GM18519 (cell line): ENCODE results near the gene FUT1.
"Not testable (repeated sequence)": the region's sequence is repeated elsewhere in the genome, so short reads cannot be mapped to it uniquely, and the experiment has no call there.

ENCODE experiments used
- ATAC-seq: cut with Tn5 transposase; IDR thresholded peaks from one replicate; pipeline ENCODE4 v1.9.1; 2021; ENCODE audit warnings: mild to moderate bottlenecking, moderate library complexity; ENCODE audit not compliant: unreplicated experiment, low FRiP score

Gene FUT1

DNA sequence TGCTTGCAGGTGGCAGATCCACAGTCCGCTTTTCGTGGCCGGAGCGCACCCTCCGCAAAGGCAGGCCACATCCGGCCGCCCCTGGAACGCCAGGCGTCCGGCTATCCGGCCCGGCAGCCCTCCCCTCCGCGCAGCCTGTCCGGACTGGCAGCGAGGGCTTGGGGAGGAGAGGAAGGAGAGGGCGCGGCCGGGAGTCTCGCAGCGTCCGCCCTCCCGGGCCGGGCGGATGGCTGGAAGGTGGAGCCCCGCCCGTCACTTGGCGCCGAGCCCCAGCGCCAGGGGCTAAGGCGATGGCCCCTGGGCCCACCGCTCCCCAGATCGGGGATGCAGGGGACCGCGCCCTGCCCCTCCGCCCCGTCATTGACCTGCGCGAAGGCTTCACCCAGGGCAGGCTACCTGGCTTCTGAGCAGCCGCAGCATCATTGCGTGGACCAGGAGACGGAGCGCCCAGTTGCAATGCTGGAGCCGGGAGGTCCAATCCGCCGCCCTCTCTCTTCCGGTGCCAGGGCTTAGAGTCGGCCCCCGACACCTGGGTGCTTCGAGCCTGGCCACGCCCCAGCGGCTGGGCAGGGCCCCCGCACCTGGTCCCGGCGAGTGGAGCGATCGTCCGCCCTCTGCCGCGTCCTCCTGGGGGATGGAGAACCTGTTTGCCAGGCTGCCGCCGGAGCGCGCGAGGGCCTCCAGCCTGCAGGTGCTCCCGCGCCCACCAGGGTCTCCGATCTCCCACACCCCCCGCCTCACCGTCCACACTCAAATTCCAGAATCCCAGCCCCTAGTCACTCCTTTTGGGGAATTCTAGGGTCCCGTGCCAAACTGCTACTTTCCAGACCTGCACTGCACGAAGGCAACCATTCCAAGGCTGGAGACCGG is at the start of gene FUT1:
FUT1 (minus strand) TSS at position 146 of the 870 bp plus-strand sequence. CDS start 1,360 bp downstream, outside the sequence.
- ATAC-seq = no peak

DNA sequence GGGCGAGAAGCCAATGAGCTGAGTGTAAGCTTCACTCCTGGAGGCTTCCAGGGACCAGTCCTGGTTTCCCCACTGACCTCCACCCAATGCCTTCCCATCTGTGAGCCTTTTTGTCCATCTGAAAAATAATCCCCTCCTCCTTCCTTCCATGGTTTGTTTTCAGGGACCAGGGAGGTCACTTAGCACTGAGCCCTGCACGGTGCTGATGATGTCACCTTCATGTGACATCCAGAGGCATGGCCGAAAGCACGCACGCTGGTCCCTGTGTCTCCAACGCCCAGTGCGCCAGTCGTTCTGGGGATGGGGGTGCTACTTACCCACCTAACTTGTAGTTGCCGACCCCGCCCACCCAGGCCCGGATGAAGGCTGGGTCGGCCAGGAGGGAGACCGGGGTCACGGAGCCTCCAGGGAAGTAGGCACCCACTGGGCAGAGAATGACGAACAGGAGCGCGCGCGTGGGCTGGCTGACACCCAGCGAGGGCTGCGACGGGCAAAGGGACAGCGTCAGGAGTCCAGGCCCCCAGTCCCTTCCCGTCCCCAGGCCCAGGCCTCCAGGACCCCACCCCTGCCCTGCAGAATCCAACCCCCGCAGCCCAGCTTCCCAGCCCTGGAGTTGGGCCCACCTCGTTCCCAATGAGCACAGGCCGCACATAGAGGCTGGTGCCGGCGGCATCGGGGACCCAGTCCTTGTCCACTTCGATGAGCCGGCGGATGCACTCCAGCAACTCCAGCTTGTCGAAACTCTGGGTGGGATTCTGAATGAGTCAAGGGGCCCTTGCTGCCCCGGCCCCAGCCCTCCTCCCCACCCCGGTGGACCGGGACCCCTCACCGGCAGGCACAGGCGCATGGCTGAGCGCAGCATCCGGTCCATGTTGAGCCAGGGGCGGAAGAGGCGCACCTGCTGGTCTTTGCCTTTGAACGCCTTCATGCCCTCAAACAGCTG is 47.2 kb upstream of the FUT1 start:
- ATAC-seq = no peak

DNA sequence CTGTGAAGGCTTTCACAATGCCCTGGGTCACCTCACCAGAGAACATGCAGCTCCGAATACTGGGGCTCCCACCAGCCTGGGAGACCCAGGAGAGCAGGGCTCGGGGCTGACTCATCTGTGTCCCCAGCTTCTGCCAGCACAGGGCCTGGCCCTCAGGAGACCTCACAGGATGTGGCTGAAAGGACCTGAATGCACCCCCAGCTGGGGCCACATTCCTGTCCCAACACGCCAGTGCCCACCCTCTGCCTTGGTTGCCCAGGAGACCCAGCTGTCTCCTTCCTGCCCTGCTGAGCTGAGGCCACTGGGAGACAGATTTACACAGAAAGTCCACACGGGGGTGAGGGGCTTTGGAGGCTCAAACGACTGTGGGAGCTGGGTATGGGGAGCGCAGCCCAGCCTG is 46.5 kb upstream of the FUT1 start:
- ATAC-seq = no peak

DNA sequence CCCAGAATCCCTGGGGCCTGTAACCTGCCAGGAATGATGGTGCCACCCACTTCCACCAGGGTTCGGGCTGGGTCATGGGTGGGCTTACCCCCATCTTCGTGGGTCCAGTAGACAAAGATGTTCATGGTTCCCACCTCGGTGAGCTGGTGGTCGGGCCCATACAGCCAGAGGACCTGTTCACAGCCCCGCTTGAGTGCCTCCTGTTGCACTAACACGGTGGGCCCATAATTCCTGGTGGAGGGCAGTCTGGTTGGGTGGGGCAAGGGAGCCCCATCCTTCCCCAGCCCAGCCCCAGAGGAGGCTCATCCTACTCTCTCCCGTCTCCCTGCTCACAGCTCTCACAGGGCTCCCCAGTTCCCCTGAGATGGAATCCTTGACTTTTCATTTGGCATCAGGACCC is 44.7 kb upstream of the FUT1 start:
- ATAC-seq = no peak

DNA sequence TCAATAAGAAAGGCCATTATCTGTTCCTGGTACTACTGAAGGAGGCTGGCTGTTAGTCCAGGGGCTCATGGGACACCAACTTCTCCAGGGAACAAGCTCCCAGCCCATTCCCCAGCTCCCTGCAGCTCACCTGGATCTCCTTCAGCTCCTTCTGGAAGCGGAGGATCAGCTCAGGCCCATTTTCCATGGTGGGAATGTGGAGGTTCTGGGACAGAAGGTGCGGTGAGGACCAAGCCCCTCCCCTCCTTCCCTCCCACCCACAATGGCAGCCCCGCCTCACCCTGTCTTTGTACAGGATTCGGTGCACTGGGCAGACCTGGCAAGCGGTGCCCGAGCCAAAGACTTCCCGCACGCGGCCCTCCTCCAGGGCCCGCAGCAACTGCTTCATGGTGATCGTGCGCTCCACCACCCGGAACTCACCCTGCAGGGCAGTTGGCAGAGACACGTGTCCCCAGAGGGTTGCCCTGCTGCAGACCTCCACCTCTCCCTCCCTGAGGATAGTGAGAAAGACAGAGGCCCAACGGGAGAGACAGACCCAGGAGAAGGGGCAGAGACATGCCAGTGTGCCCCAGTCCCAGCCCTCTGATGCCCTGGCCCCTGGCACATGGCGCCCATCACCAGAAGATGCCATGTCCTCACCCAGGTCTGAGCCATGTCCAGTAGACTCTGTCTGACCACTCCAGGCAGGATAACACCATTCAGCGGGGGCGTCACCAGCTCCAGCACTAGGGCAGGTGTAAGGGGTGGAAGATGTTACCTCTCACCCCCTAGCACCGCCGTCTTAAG is 44.0 kb upstream of the FUT1 start:
- no peak for ATAC-seq

DNA sequence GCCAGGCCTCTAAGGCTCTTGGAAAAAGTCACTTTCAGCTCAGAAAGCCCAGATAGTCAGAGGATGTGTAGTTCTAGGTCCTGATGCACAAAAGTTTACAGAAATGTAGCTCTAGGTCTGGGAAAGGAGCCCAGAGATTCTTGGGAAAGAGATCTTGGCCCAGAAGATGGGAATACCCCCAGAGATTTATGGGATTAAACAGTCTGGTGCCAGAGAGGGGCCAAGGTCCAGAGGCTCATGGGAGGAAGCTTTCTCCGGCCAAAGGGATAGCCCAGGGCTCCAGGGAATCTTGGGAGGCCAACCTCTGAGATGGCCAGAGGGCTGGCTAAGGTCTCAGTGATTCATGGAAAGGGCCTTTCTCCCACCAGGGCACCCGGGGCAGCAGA is 43.2 kb upstream of the FUT1 start:
- ATAC-seq = no peak

DNA sequence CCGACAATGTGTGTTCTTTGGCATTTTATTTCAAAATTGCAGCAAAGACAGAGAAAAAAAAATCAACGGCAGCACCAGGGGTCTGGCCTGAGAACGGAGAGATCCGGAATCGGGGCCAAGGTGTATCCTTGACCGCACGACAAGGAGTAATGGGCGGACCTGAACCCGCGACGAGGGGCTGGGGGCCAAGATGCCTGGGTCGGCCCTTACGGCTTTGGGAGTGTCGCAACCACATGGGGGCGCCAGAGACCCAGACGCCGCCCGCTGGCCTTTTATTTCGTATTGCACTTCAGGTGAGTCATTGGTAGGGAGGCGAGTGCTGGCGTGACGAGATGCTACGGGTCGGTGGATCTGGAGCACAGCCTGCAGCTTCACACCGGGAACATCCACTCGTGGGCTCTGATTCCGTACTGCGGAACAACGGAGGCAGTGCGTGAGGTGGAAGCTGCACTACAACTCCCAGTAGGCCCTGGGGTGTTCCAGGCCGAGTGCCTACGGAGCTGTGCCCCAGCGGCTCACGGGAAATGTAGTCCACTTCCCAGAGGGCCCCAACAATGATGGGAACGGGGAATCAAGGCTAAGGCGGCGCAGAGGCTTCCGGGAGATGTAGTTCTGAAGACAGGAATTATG is 42.7 kb upstream of the FUT1 start:
- no peak for ATAC-seq

DNA sequence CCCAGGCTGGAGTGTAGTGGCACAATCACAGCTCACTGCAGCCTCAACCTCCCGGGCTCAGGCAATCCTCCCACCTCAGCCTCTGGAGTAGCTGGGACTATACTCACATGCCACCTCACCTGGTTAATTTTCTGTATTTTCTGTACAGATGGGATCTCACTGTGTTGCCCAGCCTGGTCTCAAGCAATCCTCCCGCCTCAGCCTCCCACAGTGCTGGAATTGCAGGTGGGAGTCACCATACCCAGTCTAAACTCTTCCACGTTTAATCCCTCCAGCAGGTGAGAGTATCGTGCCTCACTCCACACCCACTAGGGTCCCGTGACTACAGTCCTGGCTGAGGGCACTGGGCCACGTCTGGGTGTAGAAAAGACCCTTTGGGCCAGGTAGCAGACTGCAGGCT is 41.9 kb upstream of the FUT1 start:
- no peak for ATAC-seq

DNA sequence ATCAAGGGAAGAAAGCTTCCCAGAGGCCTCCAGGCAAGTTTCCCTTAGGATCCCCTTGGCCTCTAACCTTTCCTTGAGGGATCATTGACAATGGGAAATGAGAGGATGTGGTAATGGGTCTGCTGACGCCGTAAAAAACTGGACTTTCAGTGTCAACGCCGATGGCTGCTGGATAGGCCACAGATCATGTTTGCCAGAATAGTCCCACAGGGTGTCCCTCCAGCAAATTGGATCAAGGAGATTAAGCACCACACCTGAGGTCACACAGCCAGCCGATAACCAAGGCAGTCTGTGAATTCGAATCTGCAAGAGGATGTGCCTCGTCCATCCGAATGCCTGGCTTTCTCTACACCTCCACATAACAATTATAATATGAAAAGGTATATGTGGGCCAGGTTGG is 40.8 kb upstream of the FUT1 start:
- no peak for ATAC-seq

DNA sequence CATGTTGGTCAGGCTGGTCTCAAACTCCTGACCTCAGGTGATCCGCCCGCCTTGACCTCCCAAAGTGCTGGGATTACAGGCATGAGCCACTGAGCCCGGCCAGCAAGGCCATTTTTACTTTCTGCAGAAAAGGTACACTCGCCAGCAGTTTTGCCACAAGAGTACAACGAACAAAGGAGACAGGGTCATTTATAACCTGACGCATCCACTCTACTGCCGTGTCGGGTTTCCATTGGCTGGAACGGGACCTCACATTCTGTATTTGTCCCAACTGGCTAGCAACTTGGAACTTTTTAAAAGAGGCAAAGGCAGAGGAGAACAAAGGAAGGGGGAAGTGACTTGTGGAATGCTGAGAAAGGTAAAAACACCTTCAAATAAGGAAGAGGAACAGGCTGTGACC is 34.9 kb upstream of the FUT1 start:
- not testable (repeated sequence) for ATAC-seq

DNA sequence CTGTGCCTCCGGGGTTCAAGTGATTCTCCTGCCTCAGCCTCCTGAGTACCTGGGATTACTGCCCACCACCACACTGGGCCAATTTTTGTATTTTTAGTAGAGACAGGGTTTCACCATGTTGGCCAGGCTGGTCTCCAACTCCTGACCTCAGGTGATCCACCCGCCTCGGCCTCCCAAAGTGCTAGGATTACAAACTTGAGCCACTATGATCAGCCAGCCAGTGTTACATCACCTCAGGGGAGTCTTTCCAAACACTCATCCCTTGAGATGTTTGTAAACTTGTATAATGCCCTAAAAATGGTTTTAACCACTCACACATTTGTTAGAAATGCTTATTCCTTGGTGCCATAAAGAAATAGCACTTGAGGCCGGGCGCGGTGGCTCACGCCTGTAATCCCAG is 34.0 kb upstream of the FUT1 start:
- ATAC-seq = not testable (repeated sequence)

DNA sequence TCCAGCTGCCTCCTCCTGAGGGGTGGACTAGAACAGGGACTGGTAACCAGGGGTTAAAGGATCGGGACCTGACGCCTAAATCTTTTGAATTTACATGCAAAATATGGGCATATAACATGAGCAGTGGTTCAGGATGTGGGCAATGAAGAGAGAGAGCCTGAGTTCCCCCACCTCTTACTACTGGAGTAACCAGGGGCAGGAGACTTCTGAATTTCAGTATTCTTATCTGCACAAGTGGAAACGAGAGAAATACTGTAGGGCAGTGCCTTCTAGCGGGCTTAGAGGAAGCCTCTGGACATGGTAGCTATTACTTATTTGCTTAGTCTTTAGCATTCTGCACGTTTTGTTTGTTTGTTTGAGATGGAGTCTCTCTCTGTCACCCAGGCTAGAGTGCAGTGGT is 32.1 kb upstream of the FUT1 start:
- ATAC-seq = no peak

DNA sequence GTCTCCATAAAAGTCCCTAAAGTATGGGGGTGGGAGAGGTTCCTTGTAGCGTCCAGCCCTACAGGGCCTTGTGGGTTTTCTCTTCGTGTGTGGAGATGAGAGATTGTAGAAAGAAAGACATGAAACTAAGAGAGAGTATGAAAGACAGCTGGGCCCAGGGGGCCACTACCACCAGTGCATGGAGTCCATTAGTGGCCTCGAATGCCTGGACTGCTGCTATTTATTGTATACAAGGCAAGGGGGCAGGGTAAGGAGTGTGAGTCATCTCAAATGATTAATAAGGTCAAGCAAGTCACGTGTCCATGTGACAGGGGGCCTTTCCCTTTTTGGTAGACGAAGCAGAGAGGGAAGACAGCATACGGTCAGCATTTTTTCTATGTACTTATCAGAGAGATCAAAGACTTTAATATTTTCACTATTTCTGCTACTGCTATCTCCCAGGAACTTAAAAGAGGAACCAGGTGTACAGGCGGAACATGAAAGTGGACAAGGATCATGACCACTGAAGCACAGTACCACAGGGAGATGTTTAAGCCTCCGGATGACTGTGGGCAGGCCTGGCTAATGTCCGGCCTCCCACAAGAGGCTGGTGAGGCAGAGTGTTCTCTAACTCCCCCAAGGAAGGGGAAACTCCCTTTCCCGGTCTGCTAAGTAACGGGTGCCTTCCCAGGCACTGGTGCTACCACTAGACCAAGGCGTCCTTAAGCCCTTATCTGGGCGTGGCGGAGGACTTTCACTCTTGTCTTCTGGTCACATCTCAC is 28.4 kb upstream of the FUT1 start:
- no peak for ATAC-seq

DNA sequence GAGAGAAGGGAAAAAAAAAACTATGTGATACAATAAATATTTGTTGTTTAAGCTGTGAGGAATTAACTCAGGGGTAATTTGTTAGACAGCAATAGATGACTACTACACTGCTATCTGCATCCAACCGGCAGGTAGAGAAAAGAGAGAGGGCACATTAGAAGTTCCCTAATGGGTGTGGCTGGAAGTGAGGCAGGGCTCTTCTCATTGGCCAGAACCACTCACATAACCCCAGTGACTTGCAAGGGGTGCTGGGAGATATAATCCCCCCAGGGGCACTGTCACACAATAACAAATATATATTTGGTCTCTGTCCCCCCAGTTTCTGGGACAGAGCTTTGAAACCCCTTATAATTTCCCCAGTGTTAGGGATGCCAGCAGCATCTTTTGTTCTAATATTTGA is 27.2 kb upstream of the FUT1 start:
- ATAC-seq = no peak

DNA sequence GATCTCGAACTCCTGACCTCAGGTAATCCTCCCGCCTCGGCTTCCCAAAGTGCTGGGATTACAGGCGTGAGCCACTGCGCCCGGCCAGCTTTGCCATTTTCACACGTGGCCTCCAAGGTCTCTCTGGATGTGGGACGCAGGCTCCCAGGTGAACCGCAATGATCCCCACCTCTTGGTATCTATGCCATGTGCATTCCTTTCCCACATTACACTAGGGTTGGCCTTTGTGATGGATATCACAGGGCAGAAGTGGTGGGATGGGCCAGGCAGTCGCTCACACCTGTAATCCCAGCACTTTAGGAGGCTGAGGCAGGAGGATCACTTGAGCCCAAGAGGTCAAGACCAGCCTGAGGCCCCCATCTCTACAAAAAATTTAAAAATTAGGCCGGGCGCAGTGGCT is 25.3 kb upstream of the FUT1 start:
- no peak for ATAC-seq

DNA sequence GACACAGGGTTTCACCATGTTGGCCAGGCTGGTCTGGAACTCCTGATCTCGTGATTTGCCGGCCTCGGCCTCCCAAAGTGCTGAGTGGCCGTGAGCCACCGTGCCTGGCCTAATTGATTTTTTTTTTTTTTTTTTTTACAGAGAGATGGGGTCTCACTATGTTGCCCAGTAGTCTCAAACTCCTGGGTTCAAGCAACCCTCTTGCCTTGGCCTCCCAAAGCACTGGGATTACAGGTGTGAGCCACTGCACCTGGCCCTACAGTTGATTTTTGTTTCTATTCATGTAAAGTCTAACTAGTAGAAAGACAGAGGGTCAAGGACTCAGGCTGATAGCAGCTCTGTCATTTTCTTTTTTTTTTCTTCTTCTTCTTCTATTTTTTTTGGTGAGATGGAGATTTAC is 24.7 kb upstream of the FUT1 start:
- ATAC-seq = no peak

DNA sequence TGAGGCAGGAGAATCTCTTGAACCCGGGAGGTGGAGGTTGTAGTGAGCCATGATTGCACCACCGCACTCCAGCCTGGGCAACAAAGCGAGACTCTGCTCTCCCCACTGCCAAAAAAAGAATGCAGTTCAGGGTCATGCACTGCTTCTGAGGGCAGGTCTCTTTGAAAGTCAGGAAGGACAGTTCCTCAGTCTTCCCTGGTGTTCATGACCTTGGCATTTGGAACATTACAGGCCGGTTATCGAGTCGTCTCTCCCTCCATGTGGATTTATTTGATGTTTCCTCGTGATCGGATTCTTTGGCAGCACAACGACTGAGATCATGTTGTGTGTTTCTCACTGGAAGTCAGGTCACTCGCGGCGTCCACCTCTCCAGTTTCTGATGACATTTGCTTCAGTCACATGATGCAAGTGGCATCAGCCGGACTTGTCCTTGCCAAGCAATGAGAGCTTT is 20.1 kb upstream of the FUT1 start:
- no peak for ATAC-seq

DNA sequence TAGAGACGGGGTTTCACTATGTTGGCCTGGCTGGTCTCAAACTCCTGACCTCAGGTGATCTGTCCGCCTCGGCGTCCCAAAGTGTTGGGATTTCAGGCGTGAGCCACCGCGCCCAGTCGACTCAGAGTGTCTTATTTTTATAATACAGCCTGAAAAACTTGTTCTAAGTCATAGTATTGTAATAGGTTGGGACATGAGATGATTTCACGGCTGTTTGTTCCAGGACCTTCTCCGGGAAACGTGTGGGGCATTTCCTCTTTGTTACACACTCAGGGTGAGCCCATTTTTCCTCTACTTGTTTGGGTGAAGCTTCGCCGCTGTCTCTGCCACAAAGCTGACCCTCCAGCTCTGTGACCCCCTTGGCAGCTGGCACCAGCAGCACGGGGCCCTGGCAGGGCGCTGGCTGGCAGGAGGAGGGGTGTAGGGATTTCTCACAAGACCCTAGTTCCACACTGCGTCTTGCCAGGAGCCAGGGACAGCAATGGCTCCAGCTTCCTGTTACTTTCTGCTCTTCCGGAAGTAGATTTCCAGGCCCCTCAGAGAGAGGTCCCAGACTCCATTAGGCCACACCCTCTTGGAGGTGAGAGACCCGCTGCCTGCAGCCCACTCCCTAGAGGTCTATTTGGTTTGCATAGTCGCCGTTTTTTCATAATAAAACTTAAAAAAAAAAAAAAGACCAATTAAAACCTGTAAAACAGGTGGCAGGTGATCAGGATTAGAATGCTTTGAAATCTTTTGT is 18.5 kb upstream of the FUT1 start:
- no peak for ATAC-seq

DNA sequence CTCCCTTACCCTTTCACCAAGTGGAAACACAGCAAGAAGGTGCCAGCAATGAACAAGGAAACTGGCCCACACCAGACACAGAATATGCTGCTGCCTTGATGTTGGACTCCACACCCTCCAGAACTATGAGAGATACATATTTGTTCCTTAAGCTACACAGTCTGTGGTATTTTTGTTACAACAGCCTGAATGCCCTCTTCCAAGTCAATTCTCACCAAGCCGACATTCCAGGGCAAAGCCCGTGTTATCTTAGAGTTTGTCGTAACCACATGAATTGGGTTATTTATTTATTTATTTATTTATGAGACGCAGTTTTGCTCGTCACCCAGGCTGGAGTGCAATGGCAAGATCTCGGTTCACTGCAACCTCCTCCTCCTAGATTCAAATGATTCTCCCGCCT is 17.8 kb upstream of the FUT1 start:
- no peak for ATAC-seq
